Brain microvascular endothelial cell (primary cell): ENCODE measurements around the gene TRH.

Experiments used
- DNase-seq: peaks from one replicate; pipeline ENCODE4 v3.0.0-alpha.2; 2020
- H3K27ac ChIP-seq: fragments of 250-450 bp; sonication (Bioruptor Pico); 2 replicates; pipeline ENCODE4 v1.5.1; 2020; ENCODE audit warnings: mild to moderate bottlenecking, moderate library complexity
- H3K27me3 ChIP-seq: fragments of 250-450 bp; sonication (Bioruptor Pico); replicated peaks from 2 replicates; pipeline ENCODE4 v1.5.1; 2020; ENCODE audit warnings: mild to moderate bottlenecking
- H3K36me3 ChIP-seq: fragments of 250-450 bp; sonication (Bioruptor Pico); replicated peaks from 2 replicates; pipeline ENCODE4 v1.5.1; 2020; ENCODE audit warnings: mild to moderate bottlenecking
- H3K4me3 ChIP-seq: 2 replicates; pipeline ENCODE4 v1.5.1; 2011; ENCODE audit warnings: low read depth, mild to moderate bottlenecking, control low read depth, low read length, moderate library complexity
- in situ Hi-C: cut with HindIII; loops from 2 replicates; pipeline ENCODE4 v1.10.0; 2017; ENCODE audit warnings: low sequenced_read_pairs, low pct_ligation_motif_present
- TF ChIP-seq, protein P1 (sequence below): IDR thresholded peaks from 2 replicates; pipeline ENCODE4 v1.5.1; 2011; ENCODE audit warnings: low read depth, mild to moderate bottlenecking, moderate library complexity, low read length, control low read depth, inconsistent platforms; ENCODE audit errors: missing control alignments

Gene TRH

DNA sequence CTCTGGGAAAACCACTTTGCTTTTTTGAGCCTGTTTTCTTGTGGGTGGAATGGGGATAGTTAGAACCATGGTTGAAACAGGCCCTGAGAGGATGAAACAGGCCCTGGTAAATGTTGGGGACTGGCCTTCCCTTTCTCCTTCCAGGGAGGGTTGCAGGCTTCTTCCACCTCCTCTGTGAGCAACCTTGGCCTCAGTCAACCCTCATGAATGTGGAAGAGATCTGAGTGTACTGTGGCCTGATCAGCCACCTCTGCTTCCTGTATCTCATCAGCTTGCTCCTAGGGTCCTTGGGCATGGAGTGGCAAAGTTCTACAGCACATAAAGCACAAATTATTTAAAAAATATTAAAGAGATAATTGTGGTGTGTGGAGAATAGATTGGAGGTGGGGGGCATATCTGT lies 17.6 kb upstream of the TRH start:
- Histone ChIP-seq H3K36me3 (no peaks in the 10 kb centered on the region), H3K4me3 (no peak overlapping the region), H3K27me3 (peaks cover 3% of the 10 kb centered on the region), H3K27ac (no peak overlapping the region)
- in situ Hi-C loops = no loop called here
- DNase-seq = no peak
- TF ChIP-seq, protein P1, sequence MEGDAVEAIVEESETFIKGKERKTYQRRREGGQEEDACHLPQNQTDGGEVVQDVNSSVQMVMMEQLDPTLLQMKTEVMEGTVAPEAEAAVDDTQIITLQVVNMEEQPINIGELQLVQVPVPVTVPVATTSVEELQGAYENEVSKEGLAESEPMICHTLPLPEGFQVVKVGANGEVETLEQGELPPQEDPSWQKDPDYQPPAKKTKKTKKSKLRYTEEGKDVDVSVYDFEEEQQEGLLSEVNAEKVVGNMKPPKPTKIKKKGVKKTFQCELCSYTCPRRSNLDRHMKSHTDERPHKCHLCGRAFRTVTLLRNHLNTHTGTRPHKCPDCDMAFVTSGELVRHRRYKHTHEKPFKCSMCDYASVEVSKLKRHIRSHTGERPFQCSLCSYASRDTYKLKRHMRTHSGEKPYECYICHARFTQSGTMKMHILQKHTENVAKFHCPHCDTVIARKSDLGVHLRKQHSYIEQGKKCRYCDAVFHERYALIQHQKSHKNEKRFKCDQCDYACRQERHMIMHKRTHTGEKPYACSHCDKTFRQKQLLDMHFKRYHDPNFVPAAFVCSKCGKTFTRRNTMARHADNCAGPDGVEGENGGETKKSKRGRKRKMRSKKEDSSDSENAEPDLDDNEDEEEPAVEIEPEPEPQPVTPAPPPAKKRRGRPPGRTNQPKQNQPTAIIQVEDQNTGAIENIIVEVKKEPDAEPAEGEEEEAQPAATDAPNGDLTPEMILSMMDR = no peak

DNA sequence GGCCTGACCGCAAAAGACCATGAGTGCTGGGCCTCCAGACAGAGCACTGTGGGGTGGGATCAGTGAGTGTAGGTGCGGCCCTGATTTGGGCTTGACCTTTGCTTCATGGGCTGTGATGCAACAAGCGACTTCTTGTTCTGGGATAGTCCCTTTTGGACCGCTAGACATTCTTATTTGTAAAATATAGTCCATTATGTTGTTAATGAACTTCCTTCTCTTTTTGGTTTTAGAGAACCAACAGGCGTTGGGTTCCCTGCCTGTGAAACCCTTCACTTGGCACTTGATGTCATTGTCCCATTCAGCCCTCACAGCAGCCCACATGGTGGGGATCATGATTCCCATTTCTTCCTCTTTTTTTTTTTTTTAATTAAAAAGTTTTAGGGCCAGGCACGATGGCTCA lies 15.8 kb upstream of the TRH start:
- TF ChIP-seq, protein P1 = no peak
- no peak overlapping the region for H3K4me3 ChIP-seq
- peaks cover 3% of the 10 kb centered on the region for H3K27me3 ChIP-seq
- H3K27ac ChIP-seq = no peak overlapping the region
- in situ Hi-C loops = no loop called here
- DNase-seq = no peak
- no peaks in the 10 kb centered on the region for H3K36me3 ChIP-seq

DNA sequence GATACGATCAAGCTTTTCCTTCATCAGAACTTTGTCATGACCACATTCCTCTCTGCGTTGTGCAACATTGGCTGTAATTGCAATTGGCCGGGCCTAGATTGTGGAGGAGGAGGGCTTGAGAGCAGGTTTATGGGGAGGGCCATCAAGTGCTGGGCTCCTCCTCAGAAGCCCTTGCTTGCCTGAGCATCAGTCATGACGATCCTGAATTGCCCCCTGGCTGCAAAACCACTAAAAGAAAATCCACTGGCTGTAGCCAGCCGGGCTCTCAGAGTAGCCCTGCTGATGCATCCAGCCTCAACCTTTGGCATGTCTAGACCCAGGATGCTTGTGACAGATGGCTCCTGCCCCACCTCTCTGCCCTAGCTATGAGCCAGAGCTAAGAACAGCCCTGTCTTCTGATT lies 13.4 kb upstream of the TRH start:
- peaks cover 3% of the 10 kb centered on the region for H3K27me3 ChIP-seq
- TF ChIP-seq, protein P1 = no peak
- H3K27ac ChIP-seq = no peak overlapping the region
- no peak for DNase-seq
- in situ Hi-C loops = no loop called here
- H3K36me3 ChIP-seq = no peaks in the 10 kb centered on the region
- no peak overlapping the region for H3K4me3 ChIP-seq

DNA sequence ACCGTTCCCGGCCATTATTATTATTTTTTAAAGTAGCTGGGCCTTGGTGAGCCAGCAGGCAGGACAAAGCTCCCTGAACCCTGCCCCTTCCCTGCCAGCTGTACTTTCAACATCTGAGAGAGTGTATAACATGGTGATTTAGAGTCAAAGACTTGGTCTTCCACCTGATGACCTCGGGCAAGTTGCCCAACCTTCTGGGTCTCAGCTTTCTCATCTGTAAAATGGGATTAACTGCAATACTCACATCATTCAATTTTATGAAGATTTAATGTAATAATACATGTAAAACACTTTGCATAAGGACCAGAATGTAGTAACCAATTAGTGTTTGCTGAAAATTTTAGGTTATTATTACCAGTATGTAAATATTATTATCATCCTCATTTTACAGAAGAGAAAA lies 11.9 kb upstream of the TRH start:
- in situ Hi-C loops = no loop called here
- H3K27me3 ChIP-seq = peaks cover 3% of the 10 kb centered on the region
- TF ChIP-seq, protein P1 = no peak
- DNase-seq = no peak
- H3K27ac ChIP-seq = no peak overlapping the region
- H3K36me3 ChIP-seq = no peaks in the 10 kb centered on the region
- no peak overlapping the region for H3K4me3 ChIP-seq

DNA sequence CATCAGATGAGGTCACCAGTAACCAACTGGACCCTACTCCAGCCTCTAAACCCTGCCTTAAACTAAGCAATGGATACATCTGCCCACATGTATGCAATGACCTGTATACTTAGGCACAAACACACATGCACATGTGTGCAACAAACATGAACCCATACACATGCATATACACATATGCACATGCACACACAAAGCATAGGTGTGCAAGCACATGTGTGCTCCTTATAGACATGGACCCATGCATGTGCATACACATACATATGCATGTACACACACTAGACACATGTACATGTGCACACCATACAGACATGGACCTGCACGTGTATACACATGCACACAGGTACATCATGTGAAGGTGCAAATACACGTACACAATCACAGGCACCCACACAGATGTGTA lies 8.6 kb upstream of the TRH start:
- Histone ChIP-seq H3K36me3 (no peaks in the 10 kb centered on the region), H3K27ac (no peak overlapping the region), H3K27me3 (peaks cover 2% of the 10 kb centered on the region), H3K4me3 (no peak overlapping the region)
- in situ Hi-C loops = no loop called here
- DNase-seq = no peak
- TF ChIP-seq, protein P1 = no peak

DNA sequence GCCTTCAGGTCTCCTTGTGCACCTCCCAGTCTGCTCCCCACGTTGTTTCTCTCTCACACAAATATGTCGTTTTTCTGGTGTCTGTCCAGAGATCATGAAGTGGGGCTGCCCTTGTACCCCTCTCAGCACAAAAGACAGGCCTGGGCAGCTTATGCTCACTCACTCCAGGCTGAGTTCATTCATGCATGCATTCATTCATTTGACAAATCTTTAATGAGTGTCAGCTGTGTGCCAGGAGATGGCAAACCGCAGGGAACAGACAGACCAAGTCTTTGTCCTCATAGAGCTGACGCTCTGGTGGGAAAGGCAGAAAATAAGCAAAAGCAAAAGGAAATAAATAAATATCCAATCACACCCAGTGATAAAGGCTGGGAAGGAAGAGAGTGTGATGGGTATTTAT lies 7.6 kb upstream of the TRH start:
- Histone ChIP-seq H3K27me3 (peaks cover 2% of the 10 kb centered on the region), H3K4me3 (no peak overlapping the region), H3K27ac (no peak overlapping the region), H3K36me3 (no peaks in the 10 kb centered on the region)
- TF ChIP-seq, protein P1 = no peak
- no peak for DNase-seq
- in situ Hi-C loops = no loop called here
